Tibial artery (tissue), 4 donors: ENCODE measurements around the gene WDR82.

ENCODE experiments used
- DNase-seq, 2 donors: peaks; one replicate each; pipeline ENCODE4 v3.0.0-alpha.2; 2019
- H3K27ac ChIP-seq, 2 donors: fragments of 200-600 bp; sonication (generic) in 1 of 2; 1 replicate in 1 of 2; 2 replicates in 1 of 2; pipeline ENCODE4 v1.5.1; 2018 to 2019; ENCODE audit warnings: mild to moderate bottlenecking in 1 of 2
- H3K27me3 ChIP-seq, 2 donors: fragments of 200-600 bp; sonication (generic) in 1 of 2; one replicate each; pipeline versions ENCODE4 v1.5.1 to v1.6.0; 2016 to 2019
- H3K36me3 ChIP-seq, 3 donors: fragments of 200-600 bp; sonication (generic) in 2 of 3; one replicate each; pipeline ENCODE4 v1.5.1; 2016 to 2019; ENCODE audit warnings: mild to moderate bottlenecking in 2 of 3
- H3K4me1 ChIP-seq, 4 donors: fragments of 200-600 bp; sonication (generic) in 2 of 4; 1 replicate in 3 of 4; 2 replicates in 1 of 4; pipeline ENCODE4 v1.5.1; 2016 to 2019
- H3K4me3 ChIP-seq, 2 donors: fragments of 200-600 bp; sonication (generic) in 1 of 2; 1 replicate in 1 of 2; 2 replicates in 1 of 2; pipeline ENCODE4 v1.5.1; 2018 to 2019; ENCODE audit warnings: mild to moderate bottlenecking in 2 of 2
- H3K9me3 ChIP-seq, 3 donors: fragments of 200-600 bp; sonication (generic) in 1 of 3; one replicate each; pipeline ENCODE4 v1.5.1; 2016 to 2019
- CTCF ChIP-seq, 2 experiments: fragments of 200-600 bp in 1 of 2; fragments of 450-650 bp in 1 of 2; IDR thresholded peaks; one replicate each; pipeline ENCODE4 v1.5.1; 2017 to 2019; ENCODE audit warnings: antibody characterized with exemption in 2 of 2, mild to moderate bottlenecking in 1 of 2, moderate library complexity in 1 of 2
- intact Hi-C: fragments of 100-400 bp; cut with DNase I; formaldehyde crosslinking; loops from one replicate; pipeline ENCODE4 v1.15.0; 2023; ENCODE audit warnings: low total_unique reads

The WDR82 gene

GRCh38 chr3:52298149-52299098, 20.0 kb upstream of the WDR82 start:
- intact Hi-C loops = no loop called here
- H3K4me3 ChIP-seq = no peak overlapping the region

GRCh38 chr3:52297242-52298148, 19.0 kb upstream of the WDR82 start:
- intact Hi-C loops = no loop called here
- H3K27me3 ChIP-seq = no peaks in the 10 kb centered on the region
- DNase-seq = no peak
- H3K9me3 ChIP-seq = no peaks in the 10 kb centered on the region
- TF ChIP-seq CTCF (IDR thresholded peaks at IDR 0.05) = no peak
- peaks cover 0 to 3% (median 0%) of the 10 kb centered on the region in 4 donors for H3K4me1 ChIP-seq
- no peak overlapping the region for H3K27ac ChIP-seq
- H3K4me3 ChIP-seq = no peak overlapping the region
- H3K36me3 ChIP-seq = peaks cover 0 to 13% (median 10%) of the 10 kb centered on the region in 3 donors

More at GRCh38 chr3:52298149-52299098, 20.0 kb upstream of the WDR82 start:
- TF ChIP-seq CTCF (IDR thresholded peaks at IDR 0.05) = no peak
- no peak for DNase-seq
- H3K9me3 ChIP-seq = no peaks in the 10 kb centered on the region
- no peaks in the 10 kb centered on the region for H3K27me3 ChIP-seq
- peaks cover 0 to 3% (median 0%) of the 10 kb centered on the region in 4 donors for H3K4me1 ChIP-seq
- peaks cover 0 to 4% (median 1%) of the 10 kb centered on the region in 3 donors for H3K36me3 ChIP-seq
- no peak overlapping the region for H3K27ac ChIP-seq

- H3K9me3 ChIP-seq = no peaks in the 10 kb centered on the region
- H3K36me3 ChIP-seq = peaks cover 0 to 31% (median 16%) of the 10 kb centered on the region in 3 donors
- H3K27ac ChIP-seq = no peak overlapping the region
- TF ChIP-seq CTCF (IDR thresholded peaks at IDR 0.05) = no peak
- DNase-seq = no peak
- no peak overlapping the region for H3K4me3 ChIP-seq
- intact Hi-C loops = no loop called here
- peaks cover 0 to 3% (median 0%) of the 10 kb centered on the region in 4 donors for H3K4me1 ChIP-seq
- H3K27me3 ChIP-seq = no peaks in the 10 kb centered on the region
Observed at GRCh38 chr3:52295671-52296208, 17.3 kb upstream of the WDR82 start.

- no peak for DNase-seq
- no peak for TF ChIP-seq CTCF (IDR thresholded peaks at IDR 0.05)
Observed at GRCh38 chr3:52294320-52295150, 16.1 kb upstream of the WDR82 start.

More at GRCh38 chr3:52294320-52295150, 16.1 kb upstream of the WDR82 start:
- Histone ChIP-seq H3K27ac (no peak overlapping the region), H3K36me3 (peaks cover 0 to 33% (median 16%) of the 10 kb centered on the region in 3 donors), H3K4me1 (peaks cover 0 to 3% (median 0%) of the 10 kb centered on the region in 4 donors), H3K9me3 (no peaks in the 10 kb centered on the region), H3K27me3 (no peaks in the 10 kb centered on the region), H3K4me3 (no peak overlapping the region)
- intact Hi-C loops = loop anchor here (5.0 kb wide), 2 partner anchors 48 to 113 kb away; no protein-coding TSS in a partner anchor
